ENCODE data around the gene PITRM1.

GRCh38 chr10:3180355-3181025 is 7.9 kb upstream of the PITRM1 start:
- TF ChIP-seq CTCF (IDR thresholded peaks at IDR 0.05) (no peak), POLR2A (IDR thresholded peaks at IDR 0.05) (no peak)
